ENCODE measurements around the gene BCL2A1. TPM values are rescaled to one million over a fixed set of nuclear protein-coding genes. Genes with fewer than 3 reads are reported as not detected.

Gene BCL2A1
- total RNA-seq, 4 donors from 2014 or later, result 0.84 to 1.3 TPM; not detected in 2

DNA sequence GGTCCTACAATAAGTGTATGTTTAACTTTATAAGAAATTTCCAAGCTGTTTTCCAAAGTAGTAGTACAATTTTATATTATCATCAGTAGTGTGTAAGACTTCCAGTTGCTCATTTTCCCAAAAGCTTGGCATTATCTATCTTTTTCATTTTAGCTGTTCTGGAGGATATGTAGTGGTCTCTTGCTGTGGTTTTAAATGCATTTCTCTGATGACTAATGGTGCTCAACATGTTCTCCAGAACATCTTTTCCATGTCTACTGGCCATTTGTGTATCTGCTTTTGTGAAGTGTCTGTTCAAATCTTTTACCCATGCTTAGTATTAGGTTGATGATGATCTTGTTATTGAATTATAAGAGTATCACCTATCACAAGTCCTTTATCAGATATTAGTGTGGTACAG, 13.3 kb downstream of the BCL2A1 start:
- no peak overlapping the region for H3K4me3 ChIP-seq (ENCODE audit: low read depth, poor library complexity, severe bottlenecking)
- intact Hi-C loops (cut with DNase I; ENCODE audit: low total_unique reads), result no loop called here
- TF ChIP-seq, protein P1, sequence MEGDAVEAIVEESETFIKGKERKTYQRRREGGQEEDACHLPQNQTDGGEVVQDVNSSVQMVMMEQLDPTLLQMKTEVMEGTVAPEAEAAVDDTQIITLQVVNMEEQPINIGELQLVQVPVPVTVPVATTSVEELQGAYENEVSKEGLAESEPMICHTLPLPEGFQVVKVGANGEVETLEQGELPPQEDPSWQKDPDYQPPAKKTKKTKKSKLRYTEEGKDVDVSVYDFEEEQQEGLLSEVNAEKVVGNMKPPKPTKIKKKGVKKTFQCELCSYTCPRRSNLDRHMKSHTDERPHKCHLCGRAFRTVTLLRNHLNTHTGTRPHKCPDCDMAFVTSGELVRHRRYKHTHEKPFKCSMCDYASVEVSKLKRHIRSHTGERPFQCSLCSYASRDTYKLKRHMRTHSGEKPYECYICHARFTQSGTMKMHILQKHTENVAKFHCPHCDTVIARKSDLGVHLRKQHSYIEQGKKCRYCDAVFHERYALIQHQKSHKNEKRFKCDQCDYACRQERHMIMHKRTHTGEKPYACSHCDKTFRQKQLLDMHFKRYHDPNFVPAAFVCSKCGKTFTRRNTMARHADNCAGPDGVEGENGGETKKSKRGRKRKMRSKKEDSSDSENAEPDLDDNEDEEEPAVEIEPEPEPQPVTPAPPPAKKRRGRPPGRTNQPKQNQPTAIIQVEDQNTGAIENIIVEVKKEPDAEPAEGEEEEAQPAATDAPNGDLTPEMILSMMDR (IDR thresholded peaks at IDR 0.05), result no peak
- TF ChIP-seq POLR2A (IDR thresholded peaks at IDR 0.05), result no peak
- DNase-seq (ENCODE audit: low spot score in 2 of 2), result no peak

DNA sequence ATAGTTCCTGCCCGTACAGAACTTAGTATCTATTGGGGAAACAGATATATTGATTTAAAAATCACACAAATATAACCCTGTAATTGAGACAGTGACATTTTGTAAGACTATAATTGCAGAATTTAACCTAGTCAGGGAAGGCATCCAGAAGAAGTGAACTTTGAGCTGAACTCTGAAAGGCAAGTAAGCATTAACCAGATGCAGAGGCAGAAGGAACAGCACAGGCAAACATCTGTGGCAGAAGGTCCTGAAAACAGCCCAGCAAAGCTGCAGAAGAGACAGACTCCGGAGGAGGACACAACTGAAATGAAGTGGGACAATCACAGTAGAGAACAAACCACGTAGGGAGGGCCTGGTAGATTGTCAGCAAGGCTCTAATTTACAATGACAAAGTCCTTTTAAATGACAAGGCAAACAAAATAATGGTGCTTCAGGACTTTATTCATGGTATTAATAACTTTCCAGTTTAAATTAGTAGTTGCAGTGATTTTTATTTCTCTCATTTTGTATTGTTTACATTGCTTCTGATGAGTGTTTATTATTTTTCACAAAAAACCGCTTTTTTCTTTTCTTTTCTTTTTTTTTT, 14.5 kb downstream of the BCL2A1 start:
- intact Hi-C loops (cut with DNase I; ENCODE audit: low total_unique reads), result no loop called here
- H3K4me3 ChIP-seq (ENCODE audit: low read depth, poor library complexity, severe bottlenecking), result no peak overlapping the region
- no peak for TF ChIP-seq POLR2A (IDR thresholded peaks at IDR 0.05)
- TF ChIP-seq, protein P1 (IDR thresholded peaks at IDR 0.05), result no peak
- WGBS, 2 donors, result 71 to 75% methylated on average over 4 of the region's 4 CpGs
- no peak for DNase-seq (ENCODE audit: low spot score in 2 of 2)

DNA sequence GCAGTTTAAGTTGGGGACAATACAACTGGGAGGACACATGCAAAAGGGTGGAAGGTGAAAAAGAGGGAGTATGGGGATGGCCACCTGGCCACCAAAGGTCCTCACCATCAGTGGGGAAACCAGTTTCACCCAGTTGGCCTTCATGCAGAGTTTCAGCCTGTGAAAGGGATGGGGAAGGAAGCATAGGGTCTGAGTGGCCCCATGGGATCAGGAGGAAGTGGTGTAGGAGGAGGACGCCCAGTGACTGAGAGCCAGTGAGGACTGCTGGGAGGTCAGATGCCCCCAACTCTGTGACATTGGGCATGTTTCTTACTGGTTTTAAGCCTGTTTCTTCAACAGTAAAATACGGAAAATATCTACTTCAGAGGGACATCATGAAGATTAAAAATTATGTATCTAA, 16.3 kb downstream of the BCL2A1 start:
- TF ChIP-seq, protein P1 (IDR thresholded peaks at IDR 0.05), result no peak
- TF ChIP-seq POLR2A (IDR thresholded peaks at IDR 0.05), result no peak
- WGBS, 2 donors, result 83 to 85% methylated on average over 2 of the region's 2 CpGs
- no peak overlapping the region for H3K4me3 ChIP-seq (ENCODE audit: low read depth, poor library complexity, severe bottlenecking)
- intact Hi-C loops (cut with DNase I; ENCODE audit: low total_unique reads), result no loop called here
- DNase-seq (ENCODE audit: low spot score in 2 of 2), result no peak

DNA sequence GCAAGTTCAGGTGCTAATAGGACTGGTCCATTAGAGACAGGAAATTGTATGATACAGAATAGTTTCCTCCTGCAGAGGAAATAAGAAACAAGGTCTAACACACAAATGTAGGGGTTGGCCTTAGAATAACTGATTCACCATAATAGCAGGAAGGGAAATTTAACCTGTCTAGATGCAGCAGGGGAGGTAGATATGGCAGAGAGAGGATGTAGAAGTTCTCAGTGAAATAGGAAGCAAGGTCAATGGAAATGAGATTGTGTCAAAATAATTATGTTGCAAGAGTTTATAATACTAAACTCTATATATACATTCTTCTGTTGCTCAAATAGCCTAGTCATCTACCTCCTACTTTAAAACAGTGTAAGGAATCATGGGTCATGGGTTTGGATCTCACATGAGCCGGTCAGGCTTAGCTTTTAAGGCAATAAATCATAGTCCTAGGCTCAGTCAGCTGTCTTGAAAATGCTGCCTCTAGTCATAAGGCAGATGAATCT, 17.0 kb downstream of the BCL2A1 start:
- TF ChIP-seq, protein P1 (IDR thresholded peaks at IDR 0.05), result no peak
- no peak for TF ChIP-seq POLR2A (IDR thresholded peaks at IDR 0.05)
- WGBS, 2 donors, result 42 to 46% methylated on average over 1 of the region's 1 CpG
- no peak for DNase-seq (ENCODE audit: low spot score in 2 of 2)
- H3K4me3 ChIP-seq (ENCODE audit: low read depth, poor library complexity, severe bottlenecking), result no peak overlapping the region
- intact Hi-C loops (cut with DNase I; ENCODE audit: low total_unique reads), result no loop called here

DNA sequence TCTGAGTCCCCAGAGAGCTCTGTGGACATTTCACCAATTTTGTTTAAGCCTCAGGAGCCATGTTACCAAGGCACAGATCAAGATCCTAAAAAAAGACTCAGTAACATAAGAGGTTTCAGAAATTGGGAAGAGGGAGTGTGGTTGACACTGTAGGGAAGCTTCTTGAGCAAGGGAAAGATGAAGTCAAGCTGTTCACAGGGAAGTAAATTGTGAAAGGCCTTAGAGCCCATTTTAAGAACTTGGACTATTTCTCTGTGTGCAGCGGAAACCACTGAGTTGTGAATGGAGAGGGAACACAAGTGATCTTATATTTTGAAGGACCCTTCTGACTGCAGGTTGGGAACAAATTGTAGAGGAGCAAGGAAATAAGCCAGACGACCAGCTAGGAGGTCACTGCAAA, 18.7 kb downstream of the BCL2A1 start:
- no peak for TF ChIP-seq POLR2A (IDR thresholded peaks at IDR 0.05)
- TF ChIP-seq, protein P1 (IDR thresholded peaks at IDR 0.05), result no peak
- 78 to 88% methylated on average over 2 of the region's 2 CpGs for WGBS, 2 donors
- intact Hi-C loops (cut with DNase I; ENCODE audit: low total_unique reads), result no loop called here
- no peak overlapping the region for H3K4me3 ChIP-seq (ENCODE audit: low read depth, poor library complexity, severe bottlenecking)
- no peak for DNase-seq (ENCODE audit: low spot score in 2 of 2)

DNA sequence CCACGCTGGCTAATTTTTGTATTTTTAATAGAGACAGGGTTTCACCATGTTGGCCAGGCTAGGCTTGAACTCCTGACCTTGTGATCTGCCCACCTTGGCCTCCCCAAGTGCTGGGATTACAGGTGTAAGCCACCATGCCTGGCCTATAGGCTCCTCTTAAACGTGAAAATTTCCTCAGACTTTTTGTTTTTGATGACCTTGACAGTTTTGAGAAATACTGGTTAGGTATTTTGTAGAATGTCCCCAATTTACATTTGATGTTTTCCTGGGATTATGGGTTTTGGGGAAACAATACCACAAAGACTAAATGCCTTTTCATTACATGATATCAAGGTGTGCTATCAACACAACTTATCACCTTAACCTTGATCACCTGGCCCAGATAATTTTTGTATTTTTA, 20.7 kb downstream of the BCL2A1 start:
- no peak for DNase-seq (ENCODE audit: low spot score in 2 of 2)
- intact Hi-C loops (cut with DNase I; ENCODE audit: low total_unique reads), result no loop called here
- H3K4me3 ChIP-seq (ENCODE audit: low read depth, poor library complexity, severe bottlenecking), result no peak overlapping the region
- 94 to 100% methylated on average over 2 of the region's 2 CpGs for WGBS, 2 donors
- TF ChIP-seq POLR2A (IDR thresholded peaks at IDR 0.05), result no peak
